ENCODE data around the gene BRD3OS. TPM values are rescaled to one million over a fixed set of nuclear protein-coding genes. Genes with fewer than 3 reads are reported as not detected.

The BRD3OS gene
- total and polyA plus RNA-seq, 10 of the 15 experiments (the other 5 are each of a cell fraction or from before 2014, with no cell fraction given), result 2.1 to 13.7 (median 10.7) TPM

DNA sequence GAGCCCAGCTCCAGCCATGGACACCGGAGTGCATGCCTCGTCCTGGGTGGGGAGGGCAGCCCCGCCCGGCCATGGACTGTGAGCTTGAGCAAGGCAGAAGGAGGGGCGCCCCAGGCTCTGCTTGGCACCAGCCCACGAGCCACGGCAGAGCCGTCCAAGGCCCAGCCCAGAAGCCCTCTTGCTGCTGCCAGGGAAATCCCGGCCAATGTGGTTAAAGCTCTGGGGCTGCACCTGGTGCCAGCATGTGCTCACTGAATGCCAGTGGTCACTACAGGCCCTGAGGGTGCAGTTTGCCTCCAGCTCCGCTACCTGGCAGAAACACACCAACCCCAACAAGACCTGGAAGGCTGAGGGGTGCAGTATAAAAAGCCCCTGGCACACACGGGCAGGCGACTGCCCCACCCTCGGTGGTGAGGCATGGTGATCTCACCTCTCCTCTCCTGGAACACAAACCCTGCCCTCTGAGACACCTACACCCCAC lies 30.7 kb downstream of the BRD3OS start:
- Histone ChIP-seq H3K4me1 (ENCODE audit: control insufficient read depth, insufficient read depth, low read length) (peaks cover 18% of the 10 kb centered on the region), H3K4me2 (ENCODE audit: control insufficient read depth, insufficient read depth) (no peak overlapping the region), H2AFZ (ENCODE audit: control insufficient read depth, low read depth, low read length) (no peak overlapping the region), H3K27me3 (replicated peaks in 1 of 2; ENCODE audit: control insufficient read depth in 2 of 2, insufficient read depth in 2 of 2, low read length in 1 of 2) (no peaks in the 10 kb centered on the region), H4K20me1 (ENCODE audit: control insufficient read depth, insufficient read depth) (peaks cover 20% of the 10 kb centered on the region), H3K79me2 (ENCODE audit: control insufficient read depth, insufficient read depth, low read length) (peaks cover 5% of the 10 kb centered on the region), H3K27ac (ENCODE audit: control insufficient read depth, insufficient read depth) (no peak overlapping the region), H3K36me3 (ENCODE audit: control insufficient read depth in 2 of 2, insufficient read depth in 2 of 2, low read length in 1 of 2) (peaks cover 0 to 7% of the 10 kb centered on the region in 2 experiments; a peak in 3 of 4 replicates), H3K9me3 (replicated peaks; ENCODE audit: control insufficient read depth, insufficient read depth, low read length) (no peaks in the 10 kb centered on the region), H3K9ac (ENCODE audit: control insufficient read depth, insufficient read depth, low read length) (no peak overlapping the region), H3K4me3 (no peak overlapping the region)
- 66% methylated on average over 13 of the region's 13 CpGs for WGBS (ENCODE audit: insufficient coverage, insufficient replicate concordance, low lambda C conversion rate, missing lambda C conversion rate)
- FAIRE-seq, result no peak
- TF ChIP-seq, protein P1, sequence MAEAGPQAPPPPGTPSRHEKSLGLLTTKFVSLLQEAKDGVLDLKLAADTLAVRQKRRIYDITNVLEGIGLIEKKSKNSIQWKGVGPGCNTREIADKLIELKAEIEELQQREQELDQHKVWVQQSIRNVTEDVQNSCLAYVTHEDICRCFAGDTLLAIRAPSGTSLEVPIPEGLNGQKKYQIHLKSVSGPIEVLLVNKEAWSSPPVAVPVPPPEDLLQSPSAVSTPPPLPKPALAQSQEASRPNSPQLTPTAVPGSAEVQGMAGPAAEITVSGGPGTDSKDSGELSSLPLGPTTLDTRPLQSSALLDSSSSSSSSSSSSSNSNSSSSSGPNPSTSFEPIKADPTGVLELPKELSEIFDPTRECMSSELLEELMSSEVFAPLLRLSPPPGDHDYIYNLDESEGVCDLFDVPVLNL (IDR thresholded peaks at IDR 0.05; ENCODE audit: low read depth, low read length), result no peak
- TF ChIP-seq ASH2L (IDR thresholded peaks at IDR 0.05; ENCODE audit: borderline replicate concordance, low read depth) (no peak), CBX5 (IDR thresholded peaks at IDR 0.05; ENCODE audit: low read depth) (no peak), RCOR1 (conservative IDR thresholded peaks at IDR 0.05; ENCODE audit: low read depth, low read length) (no peak), EP300 (IDR thresholded peaks at IDR 0.05; ENCODE audit: borderline replicate concordance in 1 of 2, control insufficient read depth in 1 of 2, low read depth in 2 of 2, low read length in 2 of 2) (no peak), MTA2 (IDR thresholded peaks at IDR 0.05; ENCODE audit: low read depth) (no peak), SMAD5 (IDR thresholded peaks at IDR 0.05; ENCODE audit: low read depth) (no peak)
- TF ChIP-seq, protein P2, sequence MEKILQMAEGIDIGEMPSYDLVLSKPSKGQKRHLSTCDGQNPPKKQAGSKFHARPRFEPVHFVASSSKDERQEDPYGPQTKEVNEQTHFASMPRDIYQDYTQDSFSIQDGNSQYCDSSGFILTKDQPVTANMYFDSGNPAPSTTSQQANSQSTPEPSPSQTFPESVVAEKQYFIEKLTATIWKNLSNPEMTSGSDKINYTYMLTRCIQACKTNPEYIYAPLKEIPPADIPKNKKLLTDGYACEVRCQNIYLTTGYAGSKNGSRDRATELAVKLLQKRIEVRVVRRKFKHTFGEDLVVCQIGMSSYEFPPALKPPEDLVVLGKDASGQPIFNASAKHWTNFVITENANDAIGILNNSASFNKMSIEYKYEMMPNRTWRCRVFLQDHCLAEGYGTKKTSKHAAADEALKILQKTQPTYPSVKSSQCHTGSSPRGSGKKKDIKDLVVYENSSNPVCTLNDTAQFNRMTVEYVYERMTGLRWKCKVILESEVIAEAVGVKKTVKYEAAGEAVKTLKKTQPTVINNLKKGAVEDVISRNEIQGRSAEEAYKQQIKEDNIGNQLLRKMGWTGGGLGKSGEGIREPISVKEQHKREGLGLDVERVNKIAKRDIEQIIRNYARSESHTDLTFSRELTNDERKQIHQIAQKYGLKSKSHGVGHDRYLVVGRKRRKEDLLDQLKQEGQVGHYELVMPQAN (conservative IDR thresholded peaks at IDR 0.05), result no peak
- TF ChIP-seq, protein P3, sequence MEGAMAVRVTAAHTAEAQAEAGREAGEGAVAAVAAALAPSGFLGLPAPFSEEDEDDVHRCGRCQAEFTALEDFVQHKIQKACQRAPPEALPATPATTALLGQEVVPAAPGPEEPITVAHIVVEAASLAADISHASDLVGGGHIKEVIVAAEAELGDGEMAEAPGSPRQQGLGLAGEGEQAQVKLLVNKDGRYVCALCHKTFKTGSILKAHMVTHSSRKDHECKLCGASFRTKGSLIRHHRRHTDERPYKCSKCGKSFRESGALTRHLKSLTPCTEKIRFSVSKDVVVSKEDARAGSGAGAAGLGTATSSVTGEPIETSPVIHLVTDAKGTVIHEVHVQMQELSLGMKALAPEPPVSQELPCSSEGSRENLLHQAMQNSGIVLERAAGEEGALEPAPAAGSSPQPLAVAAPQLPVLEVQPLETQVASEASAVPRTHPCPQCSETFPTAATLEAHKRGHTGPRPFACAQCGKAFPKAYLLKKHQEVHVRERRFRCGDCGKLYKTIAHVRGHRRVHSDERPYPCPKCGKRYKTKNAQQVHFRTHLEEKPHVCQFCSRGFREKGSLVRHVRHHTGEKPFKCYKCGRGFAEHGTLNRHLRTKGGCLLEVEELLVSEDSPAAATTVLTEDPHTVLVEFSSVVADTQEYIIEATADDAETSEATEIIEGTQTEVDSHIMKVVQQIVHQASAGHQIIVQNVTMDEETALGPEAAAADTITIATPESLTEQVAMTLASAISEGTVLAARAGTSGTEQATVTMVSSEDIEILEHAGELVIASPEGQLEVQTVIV (IDR thresholded peaks at IDR 0.05; ENCODE audit: borderline replicate concordance, partially characterized antibody), result no peak
- intact Hi-C loops (cut with micrococcal nuclease; ENCODE audit: unreplicated experiment), result no loop called here
- ChIA-PET SMC1A (ENCODE audit: uncharacterized antibody, unreplicated experiment) (no interaction called here), CTCF (interaction anchor here (2.7 kb wide), 1 partner anchor 10 kb away, joined by 8 read pairs; no protein-coding TSS in a partner anchor), RAD21 (ENCODE audit: unreplicated experiment) (no interaction called here), POLR2A (no interaction called here)
- 0 out of 3 replicates have a peak, but pooled peaks have one; percentile 11 for ATAC-seq
- no peak for DNase-seq (ENCODE audit: low read depth, low spot score)
- BruUV-seq (replicated peaks), result no TSS peak
- in situ Hi-C loops (cut with MboI), result no loop called here

Data from GM12878 (cell line).